NCI-H82 treated with DMSO at 0.1 percent for 48 hours (cell line): ENCODE results near the gene PTN.

ENCODE experiments used
- DNase-seq: peaks from one replicate; lab custom pipeline; 2025; ENCODE audit not compliant: unreplicated experiment; lab: John Stamatoyannopoulos, UW

Gene PTN, protein sequence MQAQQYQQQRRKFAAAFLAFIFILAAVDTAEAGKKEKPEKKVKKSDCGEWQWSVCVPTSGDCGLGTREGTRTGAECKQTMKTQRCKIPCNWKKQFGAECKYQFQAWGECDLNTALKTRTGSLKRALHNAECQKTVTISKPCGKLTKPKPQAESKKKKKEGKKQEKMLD

DNA sequence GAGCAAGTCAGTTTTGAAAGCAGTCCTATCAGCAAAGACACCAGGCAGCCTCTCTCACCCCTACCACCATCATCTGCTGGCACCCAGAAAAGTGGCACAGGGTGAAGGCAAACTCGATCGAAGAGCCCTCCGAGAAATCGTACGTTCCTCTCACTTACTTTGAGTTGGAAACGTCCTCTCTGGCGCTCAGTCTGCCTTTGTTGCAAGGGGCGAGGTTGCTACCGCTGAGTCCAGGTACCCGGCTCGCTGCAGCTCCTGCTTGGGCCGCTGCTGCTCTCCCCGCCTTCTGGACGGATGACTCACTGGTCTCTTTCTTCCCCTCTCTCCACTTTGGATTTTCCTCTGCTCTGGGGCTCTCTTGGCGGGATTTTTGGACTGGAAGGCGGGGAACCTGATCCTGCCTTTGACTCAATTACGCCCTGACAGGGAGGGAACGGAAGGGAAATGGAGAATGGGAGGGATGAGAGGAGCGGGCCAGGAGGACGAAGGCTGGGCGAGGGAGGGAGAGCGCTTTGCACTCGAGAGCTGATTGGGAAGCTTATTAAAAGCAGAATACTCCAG is at the start of gene PTN:
PTN (minus strand) TSS at position 453 of the 561 bp plus-strand sequence. CDS start 88,760 bp downstream, outside the sequence.
- DNase-seq: no peak

DNA sequence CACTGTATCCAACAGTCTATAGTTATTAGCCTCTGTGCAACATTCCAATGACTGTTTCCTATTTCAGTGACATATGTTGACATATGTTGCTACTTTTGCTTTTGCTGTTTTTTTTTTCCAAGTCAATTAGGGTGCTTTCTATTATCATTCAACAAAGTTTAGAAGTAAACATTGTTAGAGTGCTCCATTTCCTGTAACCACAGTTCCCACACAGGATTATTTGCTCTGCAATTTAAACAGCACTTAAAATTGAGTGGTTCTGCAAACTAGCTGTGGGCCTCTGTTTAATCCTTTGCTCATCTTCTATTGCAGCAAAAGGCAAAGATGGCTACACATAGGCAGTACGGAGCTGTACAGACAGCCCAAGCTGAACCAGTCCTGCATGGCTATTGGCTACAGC is 46.5 kb upstream of the PTN start:
- no peak for DNase-seq

- no peak for DNase-seq
Measured at GRCh38 chr7:137388916-137389315, 45.4 kb upstream of the PTN start.

DNA sequence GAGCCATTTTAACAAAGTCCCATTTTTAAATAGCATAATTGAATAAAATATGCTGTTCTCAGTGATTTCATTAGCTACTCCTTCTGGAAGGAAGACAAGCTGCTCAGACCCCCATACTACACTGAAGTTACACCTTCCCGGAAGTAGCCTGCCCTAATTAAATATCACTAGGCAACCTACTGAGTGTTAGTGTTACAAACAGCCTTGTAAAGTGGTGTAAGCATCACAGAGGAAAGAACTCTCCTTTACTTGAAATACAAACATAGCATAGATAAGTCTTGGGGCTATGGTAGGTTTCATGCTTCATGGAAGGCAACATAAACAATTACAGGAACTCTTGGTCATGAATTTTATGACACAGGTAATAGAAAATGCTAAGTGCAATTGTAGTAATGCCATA is 43.4 kb upstream of the PTN start:
- no peak for DNase-seq

- no peak for DNase-seq
Measured at GRCh38 chr7:137381045-137381444, 37.5 kb upstream of the PTN start.

GRCh38 chr7:137373507-137373906 is 30.0 kb upstream of the PTN start:
- no peak for DNase-seq

DNA sequence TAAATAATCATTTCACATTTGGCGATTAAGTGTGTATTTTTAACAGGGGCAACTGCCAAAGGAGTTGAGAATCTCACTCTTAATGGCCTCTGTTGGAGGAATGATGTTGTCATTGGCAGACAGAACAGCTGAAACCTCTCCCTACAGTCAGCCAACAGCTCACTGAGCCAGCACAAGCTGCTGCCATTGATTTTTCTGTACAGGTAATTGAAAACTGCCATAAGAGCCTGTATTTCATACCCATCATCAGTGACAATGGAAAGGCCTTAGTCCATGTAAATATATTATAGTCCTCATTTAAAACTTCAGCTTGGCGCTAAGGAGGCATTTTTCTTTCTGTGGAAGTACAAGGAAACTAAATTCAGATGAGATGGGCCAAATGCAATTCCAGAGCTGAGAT is 28.1 kb upstream of the PTN start:
- no peak for DNase-seq

- no peak for DNase-seq
Measured at GRCh38 chr7:137366995-137367394, 23.5 kb upstream of the PTN start.

DNA sequence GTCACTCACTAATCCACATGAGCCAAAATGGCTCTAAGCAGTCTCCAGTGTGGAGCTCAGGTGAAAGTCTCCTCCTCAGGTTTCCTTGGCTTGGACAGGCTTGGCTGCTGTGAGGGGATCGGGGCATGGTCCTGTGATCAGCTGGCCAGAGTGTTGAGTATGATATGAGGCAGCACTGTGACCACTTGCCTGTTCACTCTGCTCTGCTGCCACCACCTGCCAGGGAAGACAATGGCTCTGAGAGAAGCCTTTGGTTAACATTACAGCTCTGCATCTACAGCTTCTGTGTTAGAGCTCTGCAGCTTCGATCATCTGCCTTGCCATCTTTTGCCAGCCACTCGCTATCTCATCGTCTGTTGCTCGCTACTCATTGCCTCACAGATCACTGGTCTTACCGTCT is 20.1 kb upstream of the PTN start:
- no peak for DNase-seq

GRCh38 chr7:137360087-137360679 is 16.6 kb upstream of the PTN start:
- DNase-seq: no peak

GRCh38 chr7:137354961-137355360 is 11.4 kb upstream of the PTN start:
- DNase-seq: no peak

DNA sequence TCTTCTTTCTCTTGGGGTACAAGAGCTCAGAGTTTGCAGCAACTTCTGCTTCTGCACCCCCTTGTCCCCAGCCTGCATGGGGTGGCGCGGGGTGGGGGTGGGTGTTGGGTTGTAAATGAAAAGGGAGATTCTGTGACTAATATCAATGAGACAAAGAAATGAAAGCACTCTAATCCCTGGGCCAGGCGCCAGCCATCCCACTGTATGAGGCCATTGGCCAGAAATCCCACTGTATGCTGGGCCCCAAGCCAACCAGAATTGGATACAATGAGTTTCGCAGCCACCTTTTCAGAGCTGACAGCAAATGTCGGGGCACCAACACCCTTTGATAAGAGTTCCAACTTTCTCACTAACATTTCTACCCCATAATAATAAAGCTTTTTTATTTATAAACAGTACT is 10.9 kb upstream of the PTN start:
- no peak for DNase-seq

GRCh38 chr7:137351941-137352340 is 8.4 kb upstream of the PTN start:
- DNase-seq: no peak

DNA sequence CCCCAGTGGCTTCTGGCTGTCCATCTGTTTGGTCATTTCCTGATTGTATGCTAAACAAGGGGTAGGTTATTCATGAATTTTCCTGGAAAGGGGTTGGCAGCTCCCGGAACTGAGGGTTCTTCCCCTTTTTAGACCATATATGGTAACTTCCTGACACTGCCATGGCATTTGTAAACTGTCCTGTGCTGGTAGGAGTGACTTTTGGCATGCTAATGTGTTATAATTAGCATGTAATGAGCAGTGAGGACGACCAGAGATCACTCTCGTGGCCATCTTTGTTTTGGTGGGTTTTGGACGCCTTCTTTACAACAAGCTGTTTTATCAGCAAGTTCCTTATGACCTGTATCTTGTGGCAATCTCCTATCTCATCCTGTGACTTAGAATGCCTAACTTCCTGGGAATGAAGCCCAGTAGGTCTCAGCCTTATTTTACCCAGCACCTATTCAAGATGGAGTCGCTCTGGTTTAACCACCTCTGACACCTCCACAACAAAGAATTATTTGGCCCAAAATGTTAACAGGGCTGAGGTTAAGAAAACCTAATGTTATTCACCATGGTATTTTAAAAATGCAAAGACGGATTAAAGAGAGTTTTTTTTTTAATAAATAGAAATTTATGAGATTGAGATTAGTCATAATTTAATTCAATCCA is 2.4 kb upstream of the PTN start:
- no peak for DNase-seq

- DNase-seq: no peak
Measured at GRCh38 chr7:137342828-137343261, 688 bp downstream of the PTN start.

DNA sequence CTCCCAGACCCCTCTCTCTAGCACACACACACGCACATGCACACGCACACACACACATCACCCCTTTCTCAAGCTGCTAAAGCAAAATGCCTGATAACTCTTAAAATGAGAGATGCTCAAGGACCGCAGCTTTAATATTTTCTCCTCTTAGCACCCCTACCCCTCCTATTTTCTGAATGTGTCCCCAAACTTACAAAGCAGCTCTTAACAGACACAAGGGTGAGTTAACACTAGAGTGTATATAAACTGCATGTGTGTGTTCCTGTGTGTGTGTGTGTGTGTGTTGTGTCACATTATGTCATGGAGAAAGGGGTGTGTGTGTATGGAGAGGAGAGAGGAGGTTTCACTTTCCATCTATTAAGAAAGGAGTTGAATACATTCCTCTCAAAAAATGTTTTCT is 1.3 kb downstream of the PTN start:
- DNase-seq: no peak

DNA sequence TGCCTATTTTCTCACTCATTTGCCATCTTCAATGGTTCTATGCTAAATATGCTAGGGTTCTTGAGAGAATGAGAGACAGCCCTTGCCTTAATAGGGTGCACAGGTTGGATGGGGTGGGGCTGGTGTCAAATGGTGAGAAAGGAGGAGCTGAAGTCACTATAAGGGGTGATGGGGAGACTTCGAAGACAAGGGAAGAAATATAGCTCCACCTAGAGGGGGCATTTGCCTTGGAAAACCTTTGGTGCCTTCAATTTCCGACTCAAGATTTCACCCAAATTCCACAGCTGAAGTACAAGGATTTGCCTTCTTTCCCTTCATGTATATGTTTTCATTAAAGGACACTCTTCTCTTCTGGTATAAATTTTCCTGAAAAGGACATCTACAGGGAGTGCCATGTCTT is 5.6 kb downstream of the PTN start:
- DNase-seq: no peak

GRCh38 chr7:137335814-137336213 is 7.7 kb downstream of the PTN start:
- no peak for DNase-seq

GRCh38 chr7:137331378-137331777 is 12.2 kb downstream of the PTN start:
- DNase-seq: no peak

GRCh38 chr7:137329411-137329810 is 14.1 kb downstream of the PTN start:
- no peak for DNase-seq

DNA sequence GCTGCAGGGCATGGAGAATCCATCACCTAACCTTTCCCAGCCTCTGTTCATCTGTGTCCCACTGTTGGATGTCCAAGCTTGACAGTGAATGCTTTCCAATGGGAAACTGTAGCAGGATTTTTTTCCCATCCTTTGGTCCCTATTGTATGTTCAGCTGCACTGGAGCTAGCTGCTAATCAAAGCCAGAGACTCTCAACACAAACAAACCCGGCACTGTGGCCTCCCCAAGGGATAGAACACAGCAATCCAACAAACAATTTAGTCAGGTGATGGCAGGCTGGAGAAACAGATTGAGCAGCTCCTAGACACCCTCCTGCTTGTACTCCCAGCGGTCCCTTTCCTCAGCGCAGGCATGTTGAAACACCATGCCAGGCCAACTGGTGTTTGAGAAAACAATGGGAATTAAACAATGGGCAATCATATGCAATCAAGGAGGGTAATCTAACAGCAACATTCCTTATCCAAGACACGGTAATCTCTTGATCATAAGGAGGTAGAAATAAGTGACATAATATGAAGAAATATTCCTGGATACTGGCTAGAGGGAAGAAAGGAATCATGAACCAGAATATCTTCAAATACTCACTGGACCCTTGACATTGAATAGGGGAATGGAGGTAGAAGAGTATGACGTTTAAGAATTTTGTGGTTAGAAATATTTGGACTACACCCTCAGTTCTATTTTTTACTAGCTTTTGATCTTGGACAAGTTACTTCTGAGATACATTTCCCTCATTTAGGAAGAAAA is 15.0 kb downstream of the PTN start:
- no peak for DNase-seq

GRCh38 chr7:137325927-137326326 is 17.6 kb downstream of the PTN start:
- no peak for DNase-seq
